Neural progenitor cell (in vitro differentiated cells): ENCODE results near the gene LGR6. TPM values are rescaled to one million over a fixed set of nuclear protein-coding genes. Genes with fewer than 3 reads are reported as not detected.

Experiments used
- DNase-seq: peaks from one replicate; pipeline ENCODE4 v3.0.0-alpha.2; 2016; ENCODE audit warnings: low spot score
- H2AFZ ChIP-seq: fragments of 200-600 bp; sonication (generic); replicated peaks from 2 replicates; pipeline ENCODE4 v1.6.1; 2016; ENCODE audit warnings: antibody characterized with exemption
- H3F3A ChIP-seq: fragments of 200-600 bp; sonication (generic); 2 replicates; pipeline ENCODE4 v1.6.1; 2016; ENCODE audit warnings: antibody characterized with exemption, low read depth
- H3K27ac ChIP-seq: fragments of 200-600 bp; sonication (generic); 2 replicates; pipeline ENCODE4 v1.5.1; 2016; ENCODE audit warnings: mild to moderate bottlenecking
- H3K27me3 ChIP-seq: fragments of 200-600 bp; sonication (generic); 2 replicates; pipeline ENCODE4 v1.6.1; 2016; ENCODE audit warnings: mild to moderate bottlenecking, moderate library complexity
- H3K36me3 ChIP-seq: fragments of 200-600 bp; sonication (generic); 2 replicates; pipeline ENCODE4 v1.5.1; 2016
- H3K4me1 ChIP-seq: fragments of 200-600 bp; sonication (generic); 2 replicates; pipeline ENCODE4 v1.6.1; 2016; ENCODE audit warnings: mixed run types
- H3K4me2 ChIP-seq: fragments of 200-600 bp; sonication (generic); 2 replicates; pipeline ENCODE4 v1.6.1; 2016
- H3K4me3 ChIP-seq: fragments of 200-600 bp; sonication (generic); 2 replicates; pipeline ENCODE4 v1.5.1; 2016
- H3K79me2 ChIP-seq: fragments of 200-600 bp; sonication (generic); 2 replicates; pipeline ENCODE4 v1.6.1; 2016; ENCODE audit warnings: low read depth
- H3K9ac ChIP-seq: fragments of 200-600 bp; sonication (generic); 2 replicates; pipeline ENCODE4 v1.6.1; 2016
- H3K9me3 ChIP-seq: fragments of 200-600 bp; sonication (generic); 2 replicates; pipeline ENCODE4 v1.5.1; 2016; ENCODE audit warnings: low read depth
- H4K20me1 ChIP-seq: fragments of 200-600 bp; sonication (generic); 2 replicates; pipeline ENCODE4 v1.6.1; 2016; ENCODE audit warnings: low read depth
- H3K27ac Mint-ChIP-seq: 3 replicates; pipeline ENCODE4 v1.8.0; 2021; ENCODE audit warnings: mixed read lengths
- H3K27me3 Mint-ChIP-seq: 2 replicates; pipeline ENCODE4 v1.8.0; 2022; ENCODE audit warnings: low read depth, mild to moderate bottlenecking, inconsistent platforms, moderate library complexity, mixed read lengths; ENCODE audit not compliant: insufficient read depth
- H3K36me3 Mint-ChIP-seq: 3 replicates; pipeline ENCODE4 v1.8.0; 2021; ENCODE audit warnings: mixed read lengths
- H3K4me1 Mint-ChIP-seq: 3 replicates; pipeline ENCODE4 v1.8.0; 2021; ENCODE audit warnings: mixed read lengths
- H3K4me3 Mint-ChIP-seq: 3 replicates; pipeline ENCODE4 v1.8.0; 2021; ENCODE audit warnings: mild to moderate bottlenecking, moderate library complexity, mixed read lengths
- H3K9me3 Mint-ChIP-seq: 3 replicates; pipeline ENCODE4 v1.8.0; 2020; ENCODE audit warnings: mixed read lengths
- CTCF ChIP-seq: fragments of 200-600 bp; sonication (generic); IDR thresholded peaks from 2 replicates; pipeline ENCODE4 v1.5.1; 2017; ENCODE audit warnings: antibody characterized with exemption, mild to moderate bottlenecking
- EZH2 ChIP-seq: fragments of 200-600 bp; sonication (generic); IDR thresholded peaks from 2 replicates; pipeline ENCODE4 v1.6.1; 2017; ENCODE audit warnings: antibody characterized with exemption, mild to moderate bottlenecking, moderate library complexity
- EZH2phosphoT487 ChIP-seq: fragments of 200-600 bp; sonication (generic); IDR thresholded peaks from 2 replicates; pipeline ENCODE4 v1.6.1; 2017; ENCODE audit warnings: antibody characterized with exemption
- total RNA-seq: library from RNA; depleted of rRNA; stranded (reverse); fragments of >200 nt; gene quantifications from 2 replicates; pipeline ENCODE4 v1.2.3, GENCODE V29; 2015; ENCODE audit warnings: low replicate concordance

Gene LGR6
- total RNA-seq, 1 donor from 2014 or later = not detected

DNA sequence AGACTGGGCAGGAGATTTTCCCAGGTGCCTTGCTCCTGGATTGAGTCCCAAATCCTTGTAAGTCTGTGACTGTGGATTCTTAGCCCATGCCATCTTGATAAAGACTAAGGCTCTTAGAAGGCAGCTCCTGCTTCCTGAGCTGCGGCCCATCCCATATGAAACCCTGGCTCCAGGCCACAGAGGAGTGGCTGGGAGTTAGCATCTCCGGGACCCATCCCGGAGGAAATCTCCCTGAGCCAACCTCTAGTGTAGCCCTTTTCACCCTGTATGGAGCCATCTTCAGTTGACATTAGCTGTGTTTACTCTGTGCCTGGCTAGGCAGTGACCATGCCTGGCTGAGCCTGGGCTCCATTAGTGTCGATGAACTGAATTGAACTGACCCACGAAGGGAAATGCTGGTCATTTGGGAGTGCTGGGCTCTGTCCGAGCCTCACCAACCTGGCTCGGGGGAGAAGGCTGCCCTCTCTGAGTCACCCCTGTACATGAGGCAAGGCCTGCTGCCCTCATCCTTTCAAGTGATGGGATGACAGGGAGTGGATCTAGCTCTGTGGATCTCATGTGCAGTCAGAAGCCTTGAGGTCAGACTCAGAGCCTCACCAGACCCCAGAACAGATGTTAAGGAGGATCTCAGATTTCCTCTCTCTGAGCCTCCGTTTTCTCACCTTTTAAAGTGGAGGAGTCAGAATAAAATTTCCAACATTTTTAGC lies 37.5 kb downstream of the LGR6 start:
- Mint-ChIP-seq H3K4me3 (no peak overlapping the region), H3K4me1 (peaks cover 10% of the 10 kb centered on the region), H3K9me3 (no peaks in the 10 kb centered on the region)

DNA sequence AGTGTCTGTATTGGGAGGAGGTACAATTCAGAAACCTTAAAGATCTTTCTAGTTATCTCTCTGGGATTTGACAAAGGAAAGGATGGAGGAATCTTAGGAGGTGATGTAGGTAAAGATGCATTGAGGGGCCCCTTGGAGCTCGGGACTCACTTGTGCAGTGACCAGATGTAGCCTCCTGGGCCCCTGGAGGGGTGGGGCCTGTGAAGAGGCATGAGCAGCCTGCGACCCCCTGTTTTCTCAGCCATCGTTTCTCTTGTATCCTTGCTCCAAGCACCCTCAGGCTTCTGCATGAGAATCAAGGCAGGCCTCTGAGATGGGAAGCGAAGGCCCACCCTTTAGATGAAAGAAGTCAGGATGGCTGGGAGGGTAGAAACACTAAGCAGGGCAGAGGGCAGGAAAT lies 39.6 kb downstream of the LGR6 start:
- H4K20me1 ChIP-seq = no peaks in the 10 kb centered on the region
- H2AFZ ChIP-seq = no peak overlapping the region
- H3K4me3 ChIP-seq = no peak overlapping the region
- H3F3A ChIP-seq = no peaks in the 10 kb centered on the region
- no peaks in the 10 kb centered on the region for H3K9me3 ChIP-seq
- no peaks in the 10 kb centered on the region for H3K36me3 ChIP-seq
- no peaks in the 10 kb centered on the region for H3K27me3 ChIP-seq
- H3K79me2 ChIP-seq = no peaks in the 10 kb centered on the region
- no peak for TF ChIP-seq CTCF
- TF ChIP-seq EZH2phosphoT487 = no peak
- no peak for TF ChIP-seq EZH2
- Mint-ChIP-seq H3K27me3 (peaks cover 10% of the 10 kb centered on the region), H3K27ac (no peak overlapping the region), H3K36me3 (no peaks in the 10 kb centered on the region), H3K4me3 (no peak overlapping the region), H3K4me1 (peaks cover 22% of the 10 kb centered on the region), H3K9me3 (no peaks in the 10 kb centered on the region)
- no peak overlapping the region for H3K27ac ChIP-seq
- peaks cover 16% of the 10 kb centered on the region for H3K4me1 ChIP-seq
- DNase-seq = no peak
- H3K4me2 ChIP-seq = no peak overlapping the region
- no peak overlapping the region for H3K9ac ChIP-seq

More for the DNA sequence above, 37.5 kb downstream of the LGR6 start:
- Histone ChIP-seq H3K9me3 (no peaks in the 10 kb centered on the region), H3F3A (no peaks in the 10 kb centered on the region), H2AFZ (no peak overlapping the region), H3K27me3 (no peaks in the 10 kb centered on the region), H3K27ac (no peak overlapping the region), H3K4me2 (no peak overlapping the region), H3K4me1 (peaks cover 7% of the 10 kb centered on the region), H3K4me3 (no peak overlapping the region), H3K36me3 (no peaks in the 10 kb centered on the region), H4K20me1 (no peaks in the 10 kb centered on the region), H3K9ac (no peak overlapping the region), H3K79me2 (no peaks in the 10 kb centered on the region)
- no peak for DNase-seq
- Mint-ChIP-seq H3K27me3 (peaks cover 10% of the 10 kb centered on the region), H3K36me3 (no peaks in the 10 kb centered on the region), H3K27ac (no peak overlapping the region)
- TF ChIP-seq EZH2phosphoT487 (no peak), EZH2 (no peak), CTCF (no peak)

GRCh38 chr1:202233804-202234203 lies 40.2 kb downstream of the LGR6 start:
- Histone ChIP-seq H3K9me3 (no peaks in the 10 kb centered on the region), H3K4me1 (peaks cover 16% of the 10 kb centered on the region), H3K4me3 (no peak overlapping the region), H4K20me1 (no peaks in the 10 kb centered on the region), H3K9ac (no peak overlapping the region), H3K79me2 (no peaks in the 10 kb centered on the region), H3K27me3 (no peaks in the 10 kb centered on the region), H3K36me3 (no peaks in the 10 kb centered on the region), H2AFZ (no peak overlapping the region), H3K27ac (no peak overlapping the region), H3F3A (no peaks in the 10 kb centered on the region), H3K4me2 (no peak overlapping the region)
- Mint-ChIP-seq H3K27ac (no peak overlapping the region), H3K36me3 (no peaks in the 10 kb centered on the region), H3K27me3 (peaks cover 10% of the 10 kb centered on the region), H3K4me1 (peaks cover 22% of the 10 kb centered on the region), H3K9me3 (no peaks in the 10 kb centered on the region), H3K4me3 (no peak overlapping the region)
- TF ChIP-seq CTCF (no peak), EZH2phosphoT487 (no peak), EZH2 (no peak)
- no peak for DNase-seq
